Activated T-helper 1 cell treated with anti-CD3 and anti-CD28 coated beads, Interleukin-12 subunit alpha, Interleukin-12 subunit beta, Interleukin-2, Interleukin-4 antibody, amounts not matched to agents 30 ng/mL and 10 ng/mL and 1 ng/mL, durations not matched to agents 14 hours and 24 hours and 36 hours (primary cell): ENCODE results near the gene CHTF8. TPM values are rescaled to one million over a fixed set of nuclear protein-coding genes. Genes with fewer than 3 reads are reported as not detected.

ENCODE experiments used
- DNase-seq: peaks from one replicate; pipeline ENCODE4 v3.0.0; 2021; ENCODE audit warnings: low spot score
- H3K27ac Mint-ChIP-seq: one replicate; pipeline ENCODE4 v1.8.0; 2021; ENCODE audit warnings: mild to moderate bottlenecking, mixed read lengths
- H3K27me3 Mint-ChIP-seq: one replicate; pipeline ENCODE4 v1.8.0; 2022; ENCODE audit warnings: mild to moderate bottlenecking, moderate library complexity, mixed read lengths; ENCODE audit not compliant: insufficient read depth
- H3K36me3 Mint-ChIP-seq: one replicate; pipeline ENCODE4 v1.8.0; 2021; ENCODE audit warnings: low read depth, mixed read lengths
- H3K4me1 Mint-ChIP-seq: one replicate; pipeline ENCODE4 v1.8.0; 2021; ENCODE audit warnings: low read depth, mixed read lengths
- H3K4me3 Mint-ChIP-seq: one replicate; pipeline ENCODE4 v1.8.0; 2021; ENCODE audit warnings: mild to moderate bottlenecking, moderate library complexity, mixed read lengths
- H3K9me3 Mint-ChIP-seq: one replicate; pipeline ENCODE4 v1.8.0; 2021; ENCODE audit warnings: mixed read lengths
- intact Hi-C: fragments of 100-400 bp; cut with micrococcal nuclease; formaldehyde crosslinking; loops from one replicate; pipeline ENCODE4 v1.15.1; 2024
- total RNA-seq: library from RNA; stranded (reverse); gene quantifications from 2 replicates; pipeline ENCODE4 v1.2.3, GENCODE V29; 2022

Gene CHTF8
- total RNA-seq, 1 donor from 2014 or later, result 134 TPM

DNA sequence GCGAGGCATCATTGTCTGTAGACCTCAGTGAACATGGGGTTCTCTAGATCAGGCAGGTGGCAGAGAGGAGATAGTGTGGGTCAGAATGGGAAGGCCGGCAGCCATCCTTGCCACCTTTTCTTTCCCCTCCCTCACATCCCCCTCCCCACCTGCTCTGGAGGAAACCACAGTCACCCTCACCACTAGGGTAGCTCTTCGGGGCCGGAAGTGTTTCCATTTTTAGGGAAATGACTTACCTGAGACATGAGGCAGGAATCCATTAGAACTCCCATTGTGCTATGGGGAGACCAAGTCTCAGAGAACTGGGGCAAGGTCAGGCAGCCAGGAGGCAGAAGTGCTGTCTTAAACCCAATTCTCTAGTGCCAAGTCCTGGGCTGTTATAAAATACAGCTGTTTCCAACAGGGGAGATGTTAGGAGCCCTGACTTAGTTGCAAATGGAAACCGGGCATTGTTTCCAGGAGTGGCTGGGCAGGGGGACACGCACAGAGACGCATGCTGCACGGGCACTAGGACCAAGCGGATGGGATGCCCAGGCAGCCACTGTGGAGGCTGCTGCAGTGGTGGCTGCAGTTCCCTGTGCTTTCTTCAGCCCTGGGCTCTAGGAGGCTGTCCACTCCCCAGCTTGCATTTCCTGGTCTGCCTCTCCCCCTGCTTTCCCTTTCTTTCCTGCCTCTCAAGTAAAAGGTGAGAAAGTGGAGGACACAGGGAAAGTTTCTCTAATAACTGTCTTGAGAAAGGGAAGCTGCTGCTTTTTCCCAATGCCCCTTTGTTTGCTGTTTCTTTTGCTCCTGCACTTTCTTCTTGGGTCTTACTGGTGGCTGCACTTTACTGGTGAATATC, 24.1 kb downstream of the CHTF8 start:
- peaks cover 7% of the 10 kb centered on the region for H3K4me1 Mint-ChIP-seq
- intact Hi-C loops, result loop anchor here (5.0 to 10.0 kb wide), 2 partner anchors 113 to 261 kb away; no protein-coding TSS in a partner anchor
- peaks cover 31% of the 10 kb centered on the region for H3K27me3 Mint-ChIP-seq

DNA sequence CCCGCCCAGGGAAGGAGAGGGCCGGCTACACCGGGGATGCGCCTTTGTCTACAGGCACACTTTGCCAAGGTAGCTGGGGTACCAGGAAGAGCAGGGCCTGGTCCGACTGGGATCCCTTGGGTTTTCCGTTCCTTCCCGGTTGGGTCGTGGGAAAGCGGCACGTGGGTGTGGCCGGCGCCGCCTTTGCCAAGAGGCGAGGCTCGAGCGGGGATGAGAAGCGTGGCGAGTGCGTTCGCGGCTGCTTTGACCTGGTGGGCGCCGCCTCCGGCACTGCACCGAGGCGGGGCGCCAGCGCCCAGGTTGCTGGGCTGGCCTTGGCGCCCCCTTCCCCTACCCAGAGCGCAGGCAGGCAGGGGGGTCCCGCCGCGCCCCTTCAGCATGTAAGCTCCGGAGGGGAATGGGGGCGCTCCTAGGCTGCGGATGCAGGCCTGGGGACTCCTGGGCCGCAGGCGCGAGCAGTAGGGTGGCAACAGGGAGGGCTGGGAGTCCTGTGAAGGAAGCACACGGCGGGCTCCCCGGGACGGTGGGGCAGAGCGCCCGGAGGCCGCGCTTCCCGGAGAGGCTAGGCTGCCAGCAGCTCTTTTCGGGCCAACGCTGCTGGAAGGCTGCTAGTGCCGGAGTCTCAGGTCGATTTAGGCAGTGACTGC, 24.9 kb downstream of the CHTF8 start:
- peaks cover 9% of the 10 kb centered on the region for H3K36me3 Mint-ChIP-seq
- no peaks in the 10 kb centered on the region for H3K9me3 Mint-ChIP-seq
- no peak for DNase-seq
- peak overlapping the region; percentile 59 for H3K4me3 Mint-ChIP-seq
- H3K27me3 Mint-ChIP-seq, result peaks cover 34% of the 10 kb centered on the region
- H3K27ac Mint-ChIP-seq, result no peak overlapping the region
- intact Hi-C loops, result loop anchor here (5.0 to 10.0 kb wide), 2 partner anchors 113 to 260 kb away; no protein-coding TSS in a partner anchor
- H3K4me1 Mint-ChIP-seq, result peaks cover 7% of the 10 kb centered on the region

More for the DNA sequence above, 24.1 kb downstream of the CHTF8 start:
- Mint-ChIP-seq H3K9me3 (no peaks in the 10 kb centered on the region), H3K36me3 (peaks cover 9% of the 10 kb centered on the region), H3K27ac (no peak overlapping the region), H3K4me3 (no peak overlapping the region)
- no peak for DNase-seq

GRCh38 chr16:69106491-69107315, 25.7 kb downstream of the CHTF8 start:
- H3K9me3 Mint-ChIP-seq, result no peaks in the 10 kb centered on the region
- peaks cover 37% of the 10 kb centered on the region for H3K27me3 Mint-ChIP-seq
- H3K4me3 Mint-ChIP-seq, result peak overlapping the region; percentile 59
- DNase-seq, result no peak
- H3K4me1 Mint-ChIP-seq, result peaks cover 7% of the 10 kb centered on the region
- intact Hi-C loops, result loop anchor here (5.0 to 10.0 kb wide), 2 partner anchors 112 to 259 kb away; no protein-coding TSS in a partner anchor
- peaks cover 9% of the 10 kb centered on the region for H3K36me3 Mint-ChIP-seq
- no peak overlapping the region for H3K27ac Mint-ChIP-seq

DNA sequence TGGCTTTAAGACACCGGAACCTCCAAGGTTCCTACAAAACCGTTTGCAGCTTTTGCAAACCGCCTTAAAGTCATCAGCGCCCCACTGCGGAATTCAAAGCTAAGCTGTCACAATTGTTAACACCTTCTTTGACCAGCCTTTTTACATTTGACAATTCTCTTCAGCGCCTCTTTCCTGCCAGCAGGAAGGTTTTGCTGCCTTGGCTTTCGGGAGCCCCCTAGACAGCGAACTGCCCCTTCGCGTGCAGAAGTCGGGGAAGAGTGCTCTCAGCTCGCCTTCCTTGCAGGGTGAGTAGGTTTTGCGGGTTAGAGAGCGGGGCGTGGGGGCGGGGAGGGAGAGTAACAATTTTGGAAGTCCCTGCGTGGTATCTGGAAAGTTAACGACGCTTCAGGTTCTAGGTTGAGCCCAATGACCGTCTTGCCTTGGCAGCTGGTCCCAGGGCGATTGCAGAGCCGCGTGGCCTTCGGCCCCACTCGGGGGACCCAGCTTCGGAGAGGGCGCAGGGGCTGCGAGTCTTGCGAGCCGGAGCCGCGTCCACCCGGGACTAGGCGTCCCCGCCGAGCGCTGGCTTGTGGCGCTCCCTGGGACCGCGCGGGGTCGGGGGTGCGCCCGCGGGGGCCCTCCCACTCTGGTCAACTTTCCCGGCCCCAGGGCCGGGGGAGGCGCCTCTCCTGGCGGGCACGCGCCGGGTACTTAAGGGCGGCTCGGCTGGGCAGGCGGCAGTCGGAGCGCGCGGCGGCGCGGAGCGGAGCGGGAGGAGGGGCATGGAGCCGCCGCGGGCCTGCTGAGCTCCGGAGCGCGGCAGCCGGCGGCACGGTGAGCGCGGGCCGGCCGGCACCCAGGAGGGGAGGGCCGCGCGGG, 26.7 kb downstream of the CHTF8 start, which contains the start of gene HAS3:
HAS3 (plus strand) TSS at position 153 of the 861 bp plus-strand sequence. CDS start 3,743 bp downstream, outside the sequence.
- DNase-seq, result peak; percentile 25
- H3K4me3 Mint-ChIP-seq, result peak within 1 kb of the TSS; percentile 93
- H3K27ac Mint-ChIP-seq, result peak within 1 kb of the TSS; percentile 44
- H3K27me3 Mint-ChIP-seq, result peaks cover 37% of the 10 kb centered on the region
- H3K36me3 Mint-ChIP-seq, result peaks cover 9% of the 10 kb centered on the region
- intact Hi-C loops, result loop anchor here (5.0 to 10.0 kb wide), 2 partner anchors 111 to 258 kb away; no protein-coding TSS in a partner anchor
- no peaks in the 10 kb centered on the region for H3K9me3 Mint-ChIP-seq
- peaks cover 7% of the 10 kb centered on the region for H3K4me1 Mint-ChIP-seq

- H3K36me3 Mint-ChIP-seq, result peaks cover under 1% of the 10 kb centered on the region
- H3K4me1 Mint-ChIP-seq, result peaks cover 1% of the 10 kb centered on the region
- no peak for DNase-seq
- no peak overlapping the region for H3K27ac Mint-ChIP-seq
- peaks cover 16% of the 10 kb centered on the region for H3K27me3 Mint-ChIP-seq
- intact Hi-C loops, result loop anchor here (10.0 kb wide), 1 partner anchor 105 kb away; no protein-coding TSS in a partner anchor
- H3K9me3 Mint-ChIP-seq, result no peaks in the 10 kb centered on the region
- no peak overlapping the region for H3K4me3 Mint-ChIP-seq
These were observed 32.2 kb downstream of the CHTF8 start for GRCh38 chr16:69100071-69100691.

DNA sequence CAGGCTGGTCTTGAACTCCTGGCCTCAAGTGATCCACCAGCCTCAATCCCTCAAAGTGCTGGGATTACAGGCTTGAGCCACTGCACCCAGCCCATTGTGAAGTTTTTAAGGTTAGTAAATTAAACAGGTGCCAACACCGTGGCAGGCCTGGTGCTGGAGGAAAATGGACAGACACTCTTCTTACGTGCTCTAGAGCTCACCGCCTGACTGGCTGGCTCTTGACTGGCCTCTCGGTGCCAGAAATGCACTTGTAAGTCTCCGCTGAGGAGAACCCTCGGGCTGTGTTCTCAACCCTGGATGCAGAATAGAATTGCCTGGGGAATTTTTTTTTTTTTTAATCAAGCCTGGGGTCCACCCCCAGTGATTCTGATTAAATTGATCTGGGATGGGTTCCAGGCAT, 37.2 kb downstream of the CHTF8 start:
- Mint-ChIP-seq H3K9me3 (no peaks in the 10 kb centered on the region), H3K27ac (no peak overlapping the region), H3K36me3 (no peaks in the 10 kb centered on the region), H3K4me3 (no peak overlapping the region), H3K4me1 (no peaks in the 10 kb centered on the region), H3K27me3 (peaks cover 2% of the 10 kb centered on the region)
- no peak for DNase-seq
- intact Hi-C loops, result no loop called here

DNA sequence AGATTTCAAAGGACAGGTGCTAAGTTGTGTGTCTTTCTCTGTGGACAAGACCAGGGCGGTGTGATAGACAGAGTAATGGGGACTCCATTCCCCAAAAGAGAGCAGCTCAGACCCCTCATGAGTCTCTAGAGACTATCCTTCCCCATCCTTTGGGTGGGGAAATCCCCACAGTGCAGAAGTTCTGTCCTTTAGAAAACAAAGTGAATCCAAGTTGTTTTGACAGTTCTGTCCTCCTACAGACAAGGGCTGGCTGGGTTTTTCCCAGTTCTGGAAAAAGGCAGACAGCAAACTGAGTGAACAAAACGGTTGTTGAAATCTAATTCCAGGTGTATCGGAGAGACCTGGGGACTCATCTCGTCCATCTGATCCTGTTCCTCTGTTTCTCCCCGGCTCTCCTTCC, 37.9 kb downstream of the CHTF8 start:
- H3K36me3 Mint-ChIP-seq, result no peaks in the 10 kb centered on the region
- no peaks in the 10 kb centered on the region for H3K27me3 Mint-ChIP-seq
- DNase-seq, result no peak
- intact Hi-C loops, result no loop called here
- H3K4me3 Mint-ChIP-seq, result no peak overlapping the region
- H3K27ac Mint-ChIP-seq, result no peak overlapping the region
- no peaks in the 10 kb centered on the region for H3K4me1 Mint-ChIP-seq
- H3K9me3 Mint-ChIP-seq, result no peaks in the 10 kb centered on the region

DNA sequence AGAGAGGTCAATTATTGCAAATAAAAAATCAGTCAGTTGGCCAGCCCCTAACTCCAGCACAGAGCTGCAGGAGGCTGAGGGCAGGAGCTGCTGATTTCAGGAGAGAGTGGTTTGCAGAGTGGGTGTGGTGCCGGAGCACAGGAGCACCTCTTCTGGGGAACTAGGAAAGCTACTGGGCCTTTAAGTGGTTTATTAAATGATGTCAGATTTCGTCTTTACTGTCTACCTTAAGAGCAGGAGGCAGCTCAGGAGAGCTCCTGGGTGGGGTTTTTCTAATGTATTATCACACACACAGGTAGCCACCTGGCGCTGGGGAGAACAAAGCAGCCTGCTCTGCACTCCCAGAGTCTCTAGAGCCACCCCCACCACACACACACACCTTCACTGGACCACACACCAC, 38.4 kb downstream of the CHTF8 start:
- H3K36me3 Mint-ChIP-seq, result no peaks in the 10 kb centered on the region
- H3K27ac Mint-ChIP-seq, result no peak overlapping the region
- no peaks in the 10 kb centered on the region for H3K9me3 Mint-ChIP-seq
- H3K4me3 Mint-ChIP-seq, result no peak overlapping the region
- no peaks in the 10 kb centered on the region for H3K27me3 Mint-ChIP-seq
- no peak for DNase-seq
- H3K4me1 Mint-ChIP-seq, result peaks cover 3% of the 10 kb centered on the region
- intact Hi-C loops, result no loop called here

DNA sequence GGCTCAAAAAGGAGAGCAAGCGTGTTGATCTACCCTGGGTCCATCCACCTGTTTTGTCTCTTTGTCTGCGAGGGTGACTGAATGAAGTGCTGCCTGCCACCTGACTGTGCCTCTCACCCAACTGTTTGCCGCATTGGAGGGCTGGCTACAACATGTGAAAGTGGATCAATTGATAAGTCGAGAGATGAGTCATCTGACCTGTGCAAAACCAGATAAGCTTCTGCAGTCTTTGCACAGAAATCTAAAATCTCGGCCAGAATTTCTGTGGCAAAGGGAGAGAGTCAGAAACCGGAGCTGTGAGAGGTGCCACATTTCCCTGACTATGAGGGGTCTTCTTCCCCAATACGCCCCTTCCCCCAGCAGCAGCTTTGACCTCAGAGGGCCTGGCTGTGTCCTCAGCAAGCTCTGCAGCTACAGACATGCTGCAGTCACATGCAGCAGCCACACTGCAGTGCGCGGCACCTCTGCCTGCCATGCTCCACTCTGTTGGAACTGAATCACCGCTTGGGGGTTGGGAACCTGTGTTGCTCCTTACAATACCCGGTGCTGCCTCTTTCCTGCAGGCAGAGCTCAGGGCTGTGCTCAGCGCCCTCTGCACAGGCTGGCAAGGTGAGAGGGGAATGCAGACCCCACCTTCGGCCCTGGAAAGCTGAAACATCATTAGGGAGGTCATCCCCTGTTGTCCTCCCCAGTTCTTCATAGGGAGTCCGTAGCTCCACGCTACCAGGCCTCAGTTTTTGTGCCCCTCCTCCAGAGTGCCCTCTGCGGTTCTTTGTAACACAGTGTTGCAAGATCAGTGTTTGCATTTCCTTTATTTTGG, 43.1 kb downstream of the CHTF8 start:
- intact Hi-C loops, result no loop called here
- Mint-ChIP-seq H3K36me3 (no peaks in the 10 kb centered on the region), H3K4me3 (no peak overlapping the region)

GRCh38 chr16:69088684-69089083, 43.7 kb downstream of the CHTF8 start:
- intact Hi-C loops, result no loop called here
- Mint-ChIP-seq H3K36me3 (no peaks in the 10 kb centered on the region), H3K27ac (no peak overlapping the region), H3K4me1 (peaks cover 6% of the 10 kb centered on the region), H3K9me3 (no peaks in the 10 kb centered on the region), H3K4me3 (no peak overlapping the region), H3K27me3 (no peaks in the 10 kb centered on the region)
- no peak for DNase-seq

More for the DNA sequence above, 43.1 kb downstream of the CHTF8 start:
- H3K9me3 Mint-ChIP-seq, result no peaks in the 10 kb centered on the region
- no peak for DNase-seq
- no peak overlapping the region for H3K27ac Mint-ChIP-seq
- H3K4me1 Mint-ChIP-seq, result peaks cover 6% of the 10 kb centered on the region
- H3K27me3 Mint-ChIP-seq, result no peaks in the 10 kb centered on the region

GRCh38 chr16:69087161-69087581, 45.2 kb downstream of the CHTF8 start:
- H3K9me3 Mint-ChIP-seq, result no peaks in the 10 kb centered on the region
- H3K27ac Mint-ChIP-seq, result no peak overlapping the region
- no peaks in the 10 kb centered on the region for H3K36me3 Mint-ChIP-seq
- no peak overlapping the region for H3K4me3 Mint-ChIP-seq
- intact Hi-C loops, result no loop called here
- no peaks in the 10 kb centered on the region for H3K27me3 Mint-ChIP-seq
- no peak for DNase-seq
- peaks cover 6% of the 10 kb centered on the region for H3K4me1 Mint-ChIP-seq
